RWPE2 (cell line): ENCODE measurements around the gene CNPY3.

Experiments used
- ATAC-seq: fragments of 200-7000 bp; cut with Tn5 transposase; 3 replicates; pipeline ENCODE4 v1.9.1; 2021; ENCODE audit warnings: low read depth
- DNase-seq: peaks from one replicate; pipeline ENCODE4 v3.0.0-alpha.2; 2020; ENCODE audit warnings: low spot score
- H3K27ac ChIP-seq: fragments of 450-650 bp; 2 replicates; pipeline ENCODE4 v1.5.1; 2017; ENCODE audit warnings: mild to moderate bottlenecking; ENCODE audit not compliant: poor library complexity, severe bottlenecking
- H3K27me3 ChIP-seq: fragments of 250-450 bp; sonication (Bioruptor Pico); 2 replicates; pipeline ENCODE4 v1.5.1; 2021; ENCODE audit warnings: mild to moderate bottlenecking, moderate library complexity; ENCODE audit not compliant: insufficient read depth, poor library complexity, severe bottlenecking
- H3K36me3 ChIP-seq: fragments of 250-450 bp; sonication (Bioruptor Pico); 2 replicates; pipeline ENCODE4 v1.5.1; 2020; ENCODE audit warnings: low read depth, mild to moderate bottlenecking, moderate library complexity
- H3K4me1 ChIP-seq: fragments of 250-450 bp; sonication (Bioruptor Pico); 2 replicates; pipeline ENCODE4 v1.5.1; 2021; ENCODE audit warnings: mild to moderate bottlenecking, moderate library complexity; ENCODE audit not compliant: insufficient read depth, poor library complexity, severe bottlenecking
- H3K4me3 ChIP-seq: fragments of 250-450 bp; sonication (Bioruptor Pico); 2 replicates; pipeline ENCODE4 v1.5.1; 2021; ENCODE audit warnings: mild to moderate bottlenecking, moderate library complexity; ENCODE audit not compliant: severe bottlenecking
- H3K9me3 ChIP-seq: fragments of 250-450 bp; sonication (Bioruptor Pico); 2 replicates; pipeline ENCODE4 v1.5.1; 2021; ENCODE audit warnings: mild to moderate bottlenecking, moderate library complexity; ENCODE audit not compliant: severe bottlenecking
- TF ChIP-seq, protein P1 (sequence below): fragments of 450-650 bp; IDR thresholded peaks from one replicate; pipeline ENCODE4 v1.5.1; 2017; ENCODE audit warnings: mild to moderate bottlenecking, moderate library complexity; ENCODE audit not compliant: poor library complexity, severe bottlenecking

The CNPY3 gene

DNA sequence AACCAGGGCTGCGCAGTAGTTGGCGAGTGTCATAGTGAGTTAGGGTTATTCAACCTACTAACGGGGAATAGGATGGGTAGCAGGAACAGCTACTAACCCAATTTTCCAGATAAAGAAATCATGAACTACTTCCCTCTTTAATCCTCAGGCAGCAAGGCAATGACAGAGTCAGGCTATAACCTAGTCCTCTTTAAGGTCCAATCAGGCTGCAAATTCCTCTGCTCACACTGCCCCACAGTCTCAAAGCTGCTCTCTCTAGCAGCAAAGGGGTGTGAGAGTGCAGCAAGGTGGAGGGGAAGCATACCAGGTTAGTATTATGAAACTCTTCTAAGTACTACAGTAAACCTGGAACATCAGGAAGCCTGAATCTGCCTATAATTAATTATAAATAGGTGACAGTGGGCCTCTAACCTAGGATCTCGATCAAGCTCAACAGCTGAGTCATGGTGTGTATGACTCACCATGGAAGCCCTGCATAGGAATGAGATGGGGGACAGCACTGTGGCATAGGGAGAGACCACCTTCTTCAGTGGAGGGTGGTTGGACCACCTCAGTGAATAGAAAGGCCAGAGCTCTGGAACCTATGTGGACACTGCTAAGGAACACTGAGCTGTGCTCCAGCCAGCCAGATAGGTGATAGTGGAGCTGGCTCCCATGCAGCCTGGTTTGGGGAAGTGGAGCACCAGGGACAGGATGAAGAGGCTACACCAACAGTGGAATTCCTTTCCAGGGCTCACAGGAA, 41.8 kb downstream of the CNPY3 start:
- Histone ChIP-seq H3K27me3 (no peaks in the 10 kb centered on the region), H3K4me1 (peaks cover 5% of the 10 kb centered on the region), H3K27ac (no peak overlapping the region), H3K4me3 (no peak overlapping the region), H3K36me3 (no peaks in the 10 kb centered on the region), H3K9me3 (no peaks in the 10 kb centered on the region)
- ATAC-seq (peak; percentile 55), DNase-seq (no peak)
- TF ChIP-seq, protein P1, sequence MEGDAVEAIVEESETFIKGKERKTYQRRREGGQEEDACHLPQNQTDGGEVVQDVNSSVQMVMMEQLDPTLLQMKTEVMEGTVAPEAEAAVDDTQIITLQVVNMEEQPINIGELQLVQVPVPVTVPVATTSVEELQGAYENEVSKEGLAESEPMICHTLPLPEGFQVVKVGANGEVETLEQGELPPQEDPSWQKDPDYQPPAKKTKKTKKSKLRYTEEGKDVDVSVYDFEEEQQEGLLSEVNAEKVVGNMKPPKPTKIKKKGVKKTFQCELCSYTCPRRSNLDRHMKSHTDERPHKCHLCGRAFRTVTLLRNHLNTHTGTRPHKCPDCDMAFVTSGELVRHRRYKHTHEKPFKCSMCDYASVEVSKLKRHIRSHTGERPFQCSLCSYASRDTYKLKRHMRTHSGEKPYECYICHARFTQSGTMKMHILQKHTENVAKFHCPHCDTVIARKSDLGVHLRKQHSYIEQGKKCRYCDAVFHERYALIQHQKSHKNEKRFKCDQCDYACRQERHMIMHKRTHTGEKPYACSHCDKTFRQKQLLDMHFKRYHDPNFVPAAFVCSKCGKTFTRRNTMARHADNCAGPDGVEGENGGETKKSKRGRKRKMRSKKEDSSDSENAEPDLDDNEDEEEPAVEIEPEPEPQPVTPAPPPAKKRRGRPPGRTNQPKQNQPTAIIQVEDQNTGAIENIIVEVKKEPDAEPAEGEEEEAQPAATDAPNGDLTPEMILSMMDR, result no peak

DNA sequence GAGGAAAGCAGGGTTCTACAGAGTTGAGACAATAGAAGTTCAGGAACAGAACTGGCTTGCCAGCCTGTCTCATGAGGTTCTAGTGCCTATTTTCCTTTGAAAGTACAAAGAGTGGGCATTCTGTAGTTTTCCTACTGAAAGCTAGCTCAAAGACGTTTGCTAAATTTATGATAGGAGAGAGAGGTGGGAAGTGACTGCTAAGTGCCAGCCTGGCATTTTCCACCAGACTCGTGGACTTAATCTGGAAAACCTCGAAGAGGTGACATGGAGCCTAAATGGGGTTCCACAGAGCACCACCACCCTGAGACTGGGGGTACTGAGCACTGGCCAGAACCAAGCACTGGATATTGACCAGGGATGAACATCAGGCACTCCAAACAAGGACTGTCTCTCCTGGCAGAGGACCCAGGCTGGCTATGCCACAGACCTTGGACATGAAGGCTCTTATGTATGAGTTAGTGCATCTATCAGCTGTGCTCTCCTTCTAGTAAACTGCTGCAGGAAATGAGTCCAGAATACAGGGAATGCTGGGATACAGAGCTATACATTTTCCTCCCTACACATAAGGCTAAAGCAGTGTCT, 42.6 kb downstream of the CNPY3 start:
- H3K36me3 ChIP-seq, result no peaks in the 10 kb centered on the region
- ATAC-seq (no peak), DNase-seq (no peak)
- no peaks in the 10 kb centered on the region for H3K27me3 ChIP-seq
- H3K4me1 ChIP-seq, result peaks cover 5% of the 10 kb centered on the region
- no peaks in the 10 kb centered on the region for H3K9me3 ChIP-seq
- TF ChIP-seq, protein P1, result no peak
- no peak overlapping the region for H3K27ac ChIP-seq
- no peak overlapping the region for H3K4me3 ChIP-seq

DNA sequence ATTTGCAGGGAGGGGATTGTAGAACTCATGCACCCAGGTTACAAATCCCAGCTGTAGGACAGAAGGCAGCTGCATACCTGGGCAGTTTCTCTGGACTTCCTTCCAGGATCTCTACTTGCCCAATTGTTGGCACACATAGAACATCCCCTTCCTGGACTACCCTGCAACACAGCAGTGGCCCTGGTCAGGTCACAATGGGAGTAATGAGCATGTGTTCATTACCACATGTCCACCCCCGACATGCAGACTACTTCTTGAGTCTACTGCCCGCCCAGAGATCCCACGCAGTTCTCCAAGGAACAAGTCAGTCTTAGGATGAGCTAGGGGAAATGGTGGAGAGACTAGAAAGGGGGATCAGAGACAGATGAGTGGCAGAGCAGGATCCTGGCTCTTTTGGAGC, 44.6 kb downstream of the CNPY3 start:
- peaks cover 7% of the 10 kb centered on the region for H3K4me1 ChIP-seq
- TF ChIP-seq, protein P1, result no peak
- no peaks in the 10 kb centered on the region for H3K9me3 ChIP-seq
- H3K27ac ChIP-seq, result no peak overlapping the region
- H3K4me3 ChIP-seq, result no peak overlapping the region
- no peaks in the 10 kb centered on the region; the same call in 1 of the 2 replicates for H3K36me3 ChIP-seq
- ATAC-seq (no peak), DNase-seq (no peak)
- no peaks in the 10 kb centered on the region for H3K27me3 ChIP-seq

GRCh38 chr6:42974919-42975505, 45.7 kb downstream of the CNPY3 start:
- no peaks in the 10 kb centered on the region for H3K9me3 ChIP-seq
- no peak overlapping the region for H3K27ac ChIP-seq
- H3K36me3 ChIP-seq, result no peaks in the 10 kb centered on the region; the same call in 1 of the 2 replicates
- no peaks in the 10 kb centered on the region for H3K27me3 ChIP-seq
- no peak for ATAC-seq
- TF ChIP-seq, protein P1, result no peak
- H3K4me1 ChIP-seq, result peaks cover 7% of the 10 kb centered on the region
- no peak for DNase-seq
- no peak overlapping the region for H3K4me3 ChIP-seq
